ENCODE data around the gene IL11. TPM values are rescaled to one million over a fixed set of nuclear protein-coding genes. Genes with fewer than 3 reads are reported as not detected.
"Not testable (repeated sequence)": the region's sequence is repeated elsewhere in the genome, so short reads cannot be mapped to it uniquely, and the experiment has no call there.

The IL11 gene
- total RNA-seq, 1 donor from 2014 or later = 2.2 TPM

- Mint-ChIP-seq H3K4me1 (ENCODE audit: low read depth) (peaks cover 5% of the 10 kb centered on the region), H3K36me3 (ENCODE audit: insufficient read depth) (no peaks in the 10 kb centered on the region), H3K27ac (peak overlapping the region; percentile 25), H3K27me3 (peaks cover 7% of the 10 kb centered on the region), H3K4me3 (ENCODE audit: low read depth) (no peak overlapping the region), H3K9me3 (ENCODE audit: low read depth) (no peaks in the 10 kb centered on the region)
- no peak for TF ChIP-seq CTCF (IDR thresholded peaks at IDR 0.05; ENCODE audit: unreplicated experiment)
- DNase-seq (ENCODE audit: low spot score, unreplicated experiment) = no peak
Measured at GRCh38 chr19:55333870-55334269, 36.4 kb downstream of the IL11 start.

GRCh38 chr19:55329791-55330190, 40.5 kb downstream of the IL11 start:
- not testable (repeated sequence) for DNase-seq (ENCODE audit: low spot score, unreplicated experiment); H3K9me3 Mint-ChIP-seq (ENCODE audit: low read depth); H3K4me1 Mint-ChIP-seq (ENCODE audit: low read depth); H3K27me3 Mint-ChIP-seq; H3K4me3 Mint-ChIP-seq (ENCODE audit: low read depth); H3K27ac Mint-ChIP-seq; H3K36me3 Mint-ChIP-seq (ENCODE audit: insufficient read depth)

- not testable (repeated sequence) for H3K9me3 Mint-ChIP-seq (ENCODE audit: low read depth); H3K4me1 Mint-ChIP-seq (ENCODE audit: low read depth); DNase-seq (ENCODE audit: low spot score, unreplicated experiment); H3K27me3 Mint-ChIP-seq; H3K27ac Mint-ChIP-seq; H3K36me3 Mint-ChIP-seq (ENCODE audit: insufficient read depth); H3K4me3 Mint-ChIP-seq (ENCODE audit: low read depth)
Measured at GRCh38 chr19:55328774-55329318, 41.4 kb downstream of the IL11 start.

- Mint-ChIP-seq H3K27ac (no peak within 1 kb of the TSS), H3K9me3 (ENCODE audit: low read depth) (no peaks in the 10 kb centered on the region), H3K4me1 (ENCODE audit: low read depth) (peaks cover 1% of the 10 kb centered on the region), H3K27me3 (peaks cover 12% of the 10 kb centered on the region), H3K4me3 (ENCODE audit: low read depth) (no peak within 1 kb of the TSS), H3K36me3 (ENCODE audit: insufficient read depth) (no peaks in the 10 kb centered on the region)
- no peak for TF ChIP-seq CTCF (IDR thresholded peaks at IDR 0.05; ENCODE audit: unreplicated experiment)
- DNase-seq (ENCODE audit: low spot score, unreplicated experiment) = no peak
Measured at GRCh38 chr19:55325172-55325571, 45.1 kb downstream of the IL11 start, which contains the start of gene TMEM150B. TMEM150B (minus strand) TSS chr19:55325341; CDS start chr19:55321036, 4,305 bp downstream.

GRCh38 chr19:55324662-55325061, 45.6 kb downstream of the IL11 start:
- Mint-ChIP-seq H3K4me1 (ENCODE audit: low read depth) (peaks cover 4% of the 10 kb centered on the region), H3K27ac (no peak overlapping the region), H3K4me3 (ENCODE audit: low read depth) (no peak overlapping the region), H3K9me3 (ENCODE audit: low read depth) (no peaks in the 10 kb centered on the region), H3K27me3 (peaks cover 12% of the 10 kb centered on the region), H3K36me3 (ENCODE audit: insufficient read depth) (no peaks in the 10 kb centered on the region)
- no peak for DNase-seq (ENCODE audit: low spot score, unreplicated experiment)
- TF ChIP-seq CTCF (IDR thresholded peaks at IDR 0.05; ENCODE audit: unreplicated experiment) = no peak

- Mint-ChIP-seq H3K27me3 (peaks cover 12% of the 10 kb centered on the region), H3K27ac (no peak overlapping the region), H3K4me1 (ENCODE audit: low read depth) (peaks cover 4% of the 10 kb centered on the region), H3K4me3 (ENCODE audit: low read depth) (no peak overlapping the region), H3K9me3 (ENCODE audit: low read depth) (no peaks in the 10 kb centered on the region), H3K36me3 (ENCODE audit: insufficient read depth) (no peaks in the 10 kb centered on the region)
- TF ChIP-seq CTCF (IDR thresholded peaks at IDR 0.05; ENCODE audit: unreplicated experiment) = no peak
- DNase-seq (ENCODE audit: low spot score, unreplicated experiment) = no peak
Measured at GRCh38 chr19:55322204-55322885, 47.9 kb downstream of the IL11 start.

Data from progenitor cell of endocrine pancreas (in vitro differentiated cells).